Stimulated activated CD8-positive, alpha-beta memory T cell treated with anti-CD3 and anti-CD28 coated beads, Interleukin-2, amount 100 ng/mL, for 48 hours (primary cell): ENCODE results near the gene PRKD1.

ENCODE experiments used
- DNase-seq, 2 donors: peaks; one replicate each; pipeline ENCODE4 v3.0.0-alpha.2; 2020; ENCODE audit warnings: low read depth in 2 of 2

PRKD1 gene

GRCh38 chr14:29838752-29839151 lies 88.9 kb downstream of the PRKD1 start:
- no peak for DNase-seq

GRCh38 chr14:29836395-29836794 lies 91.3 kb downstream of the PRKD1 start:
- no peak for DNase-seq

- DNase-seq, result no peak
Observed at GRCh38 chr14:29832042-29832441, 95.6 kb downstream of the PRKD1 start.

GRCh38 chr14:29829851-29830250 lies 97.8 kb downstream of the PRKD1 start:
- DNase-seq, result no peak

GRCh38 chr14:29823816-29824215 lies 103.8 kb downstream of the PRKD1 start:
- no peak for DNase-seq

- DNase-seq, result no peak
Observed at GRCh38 chr14:29822430-29822709, 105.3 kb downstream of the PRKD1 start.

GRCh38 chr14:29821661-29822429 lies 105.8 kb downstream of the PRKD1 start:
- DNase-seq, result no peak

GRCh38 chr14:29821242-29821641 lies 106.4 kb downstream of the PRKD1 start:
- no peak for DNase-seq

- DNase-seq, result no peak
Observed at GRCh38 chr14:29820785-29821184, 106.9 kb downstream of the PRKD1 start.

GRCh38 chr14:29817767-29818405 lies 109.8 kb downstream of the PRKD1 start:
- DNase-seq, result no peak

- no peak for DNase-seq
Observed at GRCh38 chr14:29815016-29815674, 112.5 kb downstream of the PRKD1 start.

GRCh38 chr14:29814156-29815015 lies 113.3 kb downstream of the PRKD1 start:
- no peak for DNase-seq

- DNase-seq, result no peak
Observed at GRCh38 chr14:29810682-29811081, 117.0 kb downstream of the PRKD1 start.

GRCh38 chr14:29810064-29810463 lies 117.6 kb downstream of the PRKD1 start:
- no peak for DNase-seq

GRCh38 chr14:29806124-29806517 lies 121.5 kb downstream of the PRKD1 start:
- DNase-seq, result no peak

- no peak for DNase-seq
Observed at GRCh38 chr14:29805415-29806123, 122.1 kb downstream of the PRKD1 start.

- no peak for DNase-seq
Observed at GRCh38 chr14:29804481-29805266, 123.0 kb downstream of the PRKD1 start.

GRCh38 chr14:29803045-29803444 lies 124.6 kb downstream of the PRKD1 start:
- no peak for DNase-seq

GRCh38 chr14:29802211-29802610 lies 125.4 kb downstream of the PRKD1 start:
- no peak for DNase-seq

- DNase-seq, result no peak
Observed at GRCh38 chr14:29800961-29801360, 126.7 kb downstream of the PRKD1 start.
